ENCODE measurements around the gene ENTPD8.

GRCh38 chr9:137456061-137456863 is 15.1 kb upstream of the ENTPD8 start:
- TF ChIP-seq GLIS3 (CRISPR knock-in tag; IDR thresholded peaks at IDR 0.05) (no peak), PATZ1 (CRISPR knock-in tag; IDR thresholded peaks at IDR 0.05; ENCODE audit: borderline replicate concordance) (no peak), ARNTL (CRISPR knock-in tag; IDR thresholded peaks at IDR 0.05; ENCODE audit: borderline replicate concordance, low read depth) (no peak)

Measured in SK-N-SH treated with all-trans-retinoic acid at 6 μM for 48 hours (cell line).